MCF 10A (cell line): Measurements from ENCODE around the gene EDDM13. TPM values are rescaled to one million over a fixed set of nuclear protein-coding genes. Genes with fewer than 3 reads are reported as not detected.
"Not testable (repeated sequence)": the region's sequence is repeated elsewhere in the genome, so short reads cannot be mapped to it uniquely, and the experiment has no call there.

Experiments used
- BruUV-seq: library from RNA; stranded (reverse); fragments of 400-500 nt; replicated peaks from 2 replicates; lab custom pipeline; 2021; lab: Mats Ljungman, UMichigan
- CTCF ChIA-PET: fragments of 300-600 bp; sonication (Branson Sonifier 250); formaldehyde crosslinking; extraction: SDS; loops from one replicate; lab custom pipeline; 2021; ENCODE audit warnings: antibody characterized with exemption, inconsistent platforms; lab: Yijun Ruan, JAX
- POLR2A ChIA-PET: fragments of 300-600, 350-650 bp; sonication (Branson Sonifier 250); formaldehyde crosslinking; extraction: SDS; loops from one replicate; lab custom pipeline; 2020; ENCODE audit warnings: antibody characterized with exemption, inconsistent platforms; lab: Yijun Ruan, JAX
- DNase-seq: peaks from one replicate; pipeline ENCODE4 v3.0.0-alpha.2; 2018; ENCODE audit not compliant: unreplicated experiment
- H3K27ac Mint-ChIP-seq: one replicate; pipeline ENCODE4 v1.8.0; 2022; ENCODE audit warnings: mild to moderate bottlenecking, low read depth, mixed read lengths; ENCODE audit not compliant: unreplicated experiment
- H3K27me3 Mint-ChIP-seq: one replicate; pipeline ENCODE4 v1.8.0; 2022; ENCODE audit warnings: mixed read lengths; ENCODE audit not compliant: insufficient read depth, unreplicated experiment
- H3K36me3 Mint-ChIP-seq: one replicate; pipeline ENCODE4 v1.8.0; 2022; ENCODE audit warnings: mild to moderate bottlenecking, moderate library complexity, mixed read lengths; ENCODE audit not compliant: insufficient read depth, unreplicated experiment
- H3K4me1 Mint-ChIP-seq: one replicate; pipeline ENCODE4 v1.8.0; 2022; ENCODE audit warnings: mixed read lengths; ENCODE audit not compliant: insufficient read depth, unreplicated experiment
- H3K4me3 Mint-ChIP-seq: one replicate; pipeline ENCODE4 v1.8.0; 2022; ENCODE audit warnings: mild to moderate bottlenecking, moderate library complexity, mixed read lengths; ENCODE audit not compliant: unreplicated experiment
- H3K9me3 Mint-ChIP-seq: one replicate; pipeline ENCODE4 v1.8.0; 2022; ENCODE audit warnings: mixed read lengths; ENCODE audit not compliant: unreplicated experiment
- intact Hi-C: fragments of 100-400 bp; cut with micrococcal nuclease; formaldehyde crosslinking; loops from 2 replicates; pipeline ENCODE4 v1.14.1; 2022
- total RNA-seq: library from RNA; stranded (reverse); gene quantifications from 2 replicates; pipeline ENCODE4 v1.2.3, GENCODE V29; 2022
- TF ChIP-seq, protein P1 (sequence below): fragments of 200-600 bp; IDR thresholded peaks from one replicate; pipeline ENCODE4 v1.8.0; 2022; ENCODE audit warnings: antibody characterized with exemption, mild to moderate bottlenecking; ENCODE audit not compliant: unreplicated experiment

EDDM13 gene
- total RNA-seq, 1 experiment from 2014 or later, result not detected

DNA sequence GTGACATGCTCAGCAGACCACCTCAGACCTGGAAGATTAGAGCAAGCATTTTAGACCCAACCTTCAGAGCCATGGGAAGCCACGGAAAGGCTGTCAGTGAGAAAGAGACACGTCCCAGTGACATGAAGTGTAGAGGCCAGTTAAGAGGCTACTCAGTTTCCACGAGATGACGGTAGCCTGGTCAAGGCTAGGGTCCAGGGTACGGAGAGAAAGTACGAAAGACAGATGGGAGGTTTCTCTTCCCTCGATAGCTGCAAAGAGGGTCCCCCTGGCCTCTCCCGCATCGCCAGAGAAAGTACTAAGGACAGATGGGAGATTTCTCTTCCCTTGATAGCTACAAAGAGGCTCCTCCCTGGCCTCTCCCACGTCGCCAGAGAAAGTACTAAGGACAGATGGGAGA lies 33.5 kb downstream of the EDDM13 start:
- H3K4me3 Mint-ChIP-seq, result no peak overlapping the region
- no peaks in the 10 kb centered on the region for H3K27me3 Mint-ChIP-seq
- H3K9me3 Mint-ChIP-seq, result no peaks in the 10 kb centered on the region
- H3K36me3 Mint-ChIP-seq, result peaks cover 20% of the 10 kb centered on the region
- POLR2A ChIA-PET, result no interaction called here
- intact Hi-C loops, result no loop called here
- BruUV-seq, result no TSS peak
- CTCF ChIA-PET, result interaction anchor here (0.7 to 1.6 kb wide), 2 partner anchors 27 to 43 kb away, joined by 3 to 4 read pairs; no protein-coding TSS in a partner anchor
- H3K4me1 Mint-ChIP-seq, result no peaks in the 10 kb centered on the region
- H3K27ac Mint-ChIP-seq, result no peak overlapping the region
- DNase-seq, result no peak
- TF ChIP-seq, protein P1, sequence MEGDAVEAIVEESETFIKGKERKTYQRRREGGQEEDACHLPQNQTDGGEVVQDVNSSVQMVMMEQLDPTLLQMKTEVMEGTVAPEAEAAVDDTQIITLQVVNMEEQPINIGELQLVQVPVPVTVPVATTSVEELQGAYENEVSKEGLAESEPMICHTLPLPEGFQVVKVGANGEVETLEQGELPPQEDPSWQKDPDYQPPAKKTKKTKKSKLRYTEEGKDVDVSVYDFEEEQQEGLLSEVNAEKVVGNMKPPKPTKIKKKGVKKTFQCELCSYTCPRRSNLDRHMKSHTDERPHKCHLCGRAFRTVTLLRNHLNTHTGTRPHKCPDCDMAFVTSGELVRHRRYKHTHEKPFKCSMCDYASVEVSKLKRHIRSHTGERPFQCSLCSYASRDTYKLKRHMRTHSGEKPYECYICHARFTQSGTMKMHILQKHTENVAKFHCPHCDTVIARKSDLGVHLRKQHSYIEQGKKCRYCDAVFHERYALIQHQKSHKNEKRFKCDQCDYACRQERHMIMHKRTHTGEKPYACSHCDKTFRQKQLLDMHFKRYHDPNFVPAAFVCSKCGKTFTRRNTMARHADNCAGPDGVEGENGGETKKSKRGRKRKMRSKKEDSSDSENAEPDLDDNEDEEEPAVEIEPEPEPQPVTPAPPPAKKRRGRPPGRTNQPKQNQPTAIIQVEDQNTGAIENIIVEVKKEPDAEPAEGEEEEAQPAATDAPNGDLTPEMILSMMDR, result no peak

DNA sequence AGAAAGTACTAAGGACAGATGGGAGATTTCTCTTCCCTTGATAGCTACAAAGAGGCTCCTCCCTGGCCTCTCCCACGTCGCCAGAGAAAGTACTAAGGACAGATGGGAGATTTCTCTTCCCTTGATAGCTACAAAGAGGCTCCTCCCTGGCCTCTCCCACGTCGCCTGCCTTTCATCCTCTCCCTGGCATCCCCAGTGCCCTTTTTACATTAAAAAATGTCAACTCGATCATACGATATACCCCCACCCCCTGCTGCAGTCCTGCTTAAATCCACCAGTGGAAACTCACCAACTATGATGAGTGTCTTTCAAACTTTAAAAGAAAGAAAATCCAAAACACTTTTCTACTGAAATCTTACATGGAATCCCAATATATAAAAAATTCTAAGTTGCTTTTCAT lies 34.5 kb downstream of the EDDM13 start:
- H3K27ac Mint-ChIP-seq, H3K27me3 Mint-ChIP-seq, H3K4me1 Mint-ChIP-seq, H3K9me3 Mint-ChIP-seq, POLR2A ChIA-PET, BruUV-seq, CTCF ChIA-PET, H3K4me3 Mint-ChIP-seq, DNase-seq, intact Hi-C loops: not testable (repeated sequence)
- peaks cover 26% of the 10 kb centered on the region for H3K36me3 Mint-ChIP-seq

DNA sequence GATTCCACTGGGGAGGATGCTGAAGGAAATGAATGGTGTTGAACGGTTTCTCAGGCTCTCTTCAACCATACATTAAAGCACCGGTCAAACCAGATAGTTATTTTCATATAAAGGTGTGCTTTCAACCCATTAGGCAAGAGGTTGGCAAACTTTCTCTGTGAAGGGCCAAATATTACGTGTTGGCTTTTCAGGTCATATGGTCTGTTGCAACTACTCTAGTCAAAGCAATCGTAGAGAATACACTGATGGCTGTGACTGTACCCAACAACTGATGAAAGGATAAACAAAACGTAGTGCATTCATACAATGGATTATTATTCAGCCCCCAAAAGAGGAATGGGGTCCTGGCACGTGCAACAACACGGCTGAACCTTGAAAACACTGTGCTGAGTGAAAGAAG lies 36.2 kb downstream of the EDDM13 start:
- DNase-seq, result no peak
- no TSS peak for BruUV-seq
- Mint-ChIP-seq H3K27ac (no peak overlapping the region), H3K9me3 (no peaks in the 10 kb centered on the region), H3K36me3 (peaks cover 32% of the 10 kb centered on the region), H3K4me1 (peaks cover 17% of the 10 kb centered on the region), H3K27me3 (no peaks in the 10 kb centered on the region), H3K4me3 (no peak overlapping the region)
- TF ChIP-seq, protein P1, result no peak
- intact Hi-C loops, result no loop called here
- POLR2A ChIA-PET, result no interaction called here
- CTCF ChIA-PET, result no interaction called here

GRCh38 chr19:56309511-56310185 lies 37.1 kb downstream of the EDDM13 start:
- ChIA-PET CTCF (interaction anchor here (0.5 to 3.0 kb wide), 29 partner anchors 9 to 242 kb away, joined by 3 to 60 read pairs (median 4); partner anchors contain the start of gene EDDM13), POLR2A (interaction anchor here (0.6 to 1.9 kb wide), 3 partner anchors 10 to 57 kb away, joined by 3 to 10 read pairs (median 4); no protein-coding TSS in a partner anchor)
- Mint-ChIP-seq H3K4me1 (peaks cover 18% of the 10 kb centered on the region), H3K4me3 (no peak overlapping the region), H3K36me3 (peaks cover 41% of the 10 kb centered on the region), H3K9me3 (no peaks in the 10 kb centered on the region), H3K27ac (no peak overlapping the region), H3K27me3 (no peaks in the 10 kb centered on the region)
- TF ChIP-seq, protein P1, result peak; percentile 88
- intact Hi-C loops, result loop anchor here (10.0 kb wide), 1 partner anchor 215 kb away; no protein-coding TSS in a partner anchor
- peak; percentile 64 for DNase-seq
- BruUV-seq, result no TSS peak
